ENCODE measurements around the gene OR1Q1.

DNA sequence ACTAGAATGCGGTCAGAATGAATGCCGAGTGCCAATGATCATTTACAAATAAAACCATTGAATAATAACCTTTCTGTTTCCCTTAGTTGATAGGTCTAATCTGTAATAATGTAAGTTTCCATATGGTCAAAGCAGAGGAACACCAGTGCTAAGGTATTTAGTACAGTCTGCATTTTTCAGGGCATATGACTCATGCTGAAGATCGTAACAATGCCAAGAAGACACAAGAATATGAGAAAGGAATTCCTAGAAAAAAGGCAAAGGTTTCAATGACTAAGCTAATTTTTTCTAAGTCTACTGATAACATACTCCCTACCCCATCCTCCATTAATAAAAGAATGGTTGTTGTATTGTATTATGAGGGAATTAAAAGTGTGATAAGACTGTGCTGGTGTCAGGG is 34.2 kb upstream of the OR1Q1 start:
- TF ChIP-seq, protein P1, sequence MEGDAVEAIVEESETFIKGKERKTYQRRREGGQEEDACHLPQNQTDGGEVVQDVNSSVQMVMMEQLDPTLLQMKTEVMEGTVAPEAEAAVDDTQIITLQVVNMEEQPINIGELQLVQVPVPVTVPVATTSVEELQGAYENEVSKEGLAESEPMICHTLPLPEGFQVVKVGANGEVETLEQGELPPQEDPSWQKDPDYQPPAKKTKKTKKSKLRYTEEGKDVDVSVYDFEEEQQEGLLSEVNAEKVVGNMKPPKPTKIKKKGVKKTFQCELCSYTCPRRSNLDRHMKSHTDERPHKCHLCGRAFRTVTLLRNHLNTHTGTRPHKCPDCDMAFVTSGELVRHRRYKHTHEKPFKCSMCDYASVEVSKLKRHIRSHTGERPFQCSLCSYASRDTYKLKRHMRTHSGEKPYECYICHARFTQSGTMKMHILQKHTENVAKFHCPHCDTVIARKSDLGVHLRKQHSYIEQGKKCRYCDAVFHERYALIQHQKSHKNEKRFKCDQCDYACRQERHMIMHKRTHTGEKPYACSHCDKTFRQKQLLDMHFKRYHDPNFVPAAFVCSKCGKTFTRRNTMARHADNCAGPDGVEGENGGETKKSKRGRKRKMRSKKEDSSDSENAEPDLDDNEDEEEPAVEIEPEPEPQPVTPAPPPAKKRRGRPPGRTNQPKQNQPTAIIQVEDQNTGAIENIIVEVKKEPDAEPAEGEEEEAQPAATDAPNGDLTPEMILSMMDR (IDR thresholded peaks at IDR 0.05; ENCODE audit: low read depth, low read length) = no peak
- TF ChIP-seq POLR2A (IDR thresholded peaks at IDR 0.05; ENCODE audit: extremely low read depth, insufficient read length) (no peak), MYC (IDR thresholded peaks at IDR 0.05; ENCODE audit: low read depth, low read length) (no peak)
- TF ChIP-seq, protein P2, sequence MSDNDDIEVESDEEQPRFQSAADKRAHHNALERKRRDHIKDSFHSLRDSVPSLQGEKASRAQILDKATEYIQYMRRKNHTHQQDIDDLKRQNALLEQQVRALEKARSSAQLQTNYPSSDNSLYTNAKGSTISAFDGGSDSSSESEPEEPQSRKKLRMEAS (IDR thresholded peaks at IDR 0.05; ENCODE audit: low read depth, low read length) = no peak

Data from NB4 (cell line).